A673 (cell line): ENCODE data around the gene SNAP25. TPM values are rescaled to one million over a fixed set of nuclear protein-coding genes. Genes with fewer than 3 reads are reported as not detected.

Experiments used
- BruUV-seq: library from RNA; stranded (reverse); fragments of 400-500 nt; replicated peaks from 2 replicates; lab custom pipeline; 2021; lab: Mats Ljungman, UMichigan
- CTCF ChIA-PET: fragments of 300-600 bp; sonication (Branson Sonifier 250); formaldehyde crosslinking; loops from one replicate; lab custom pipeline; 2022; ENCODE audit warnings: antibody characterized with exemption; lab: Charles Lee
- POLR2A ChIA-PET: fragments of 300-600 bp; sonication (Branson Sonifier 250); formaldehyde crosslinking; loops from one replicate; lab custom pipeline; 2022; ENCODE audit warnings: antibody characterized with exemption; ENCODE audit not compliant: low non-redundant PET; lab: Charles Lee
- DNase-seq: peaks from one replicate; pipeline ENCODE4 v3.0.0-alpha.2; 2015; ENCODE audit warnings: low spot score
- H3K27ac ChIP-seq: fragments of 200-600 bp; sonication (generic); 2 replicates; pipeline ENCODE4 v1.5.1; 2016; ENCODE audit warnings: mixed run types, low read depth, mild to moderate bottlenecking, mixed read lengths, antibody characterized with exemption, low read length; ENCODE audit not compliant: poor library complexity, severe bottlenecking
- H3K27me3 ChIP-seq: fragments of 200-600 bp; sonication (generic); replicated peaks from 2 replicates; pipeline ENCODE4 v1.6.1; 2017; ENCODE audit warnings: mixed run types, low read depth, mild to moderate bottlenecking, mixed read lengths, antibody characterized with exemption, low read length; ENCODE audit not compliant: insufficient read depth, poor library complexity
- H3K36me3 ChIP-seq: fragments of 200-600 bp; sonication (generic); 2 replicates; pipeline ENCODE4 v1.6.1; 2016; ENCODE audit warnings: mixed run types, mild to moderate bottlenecking, mixed read lengths, antibody characterized with exemption, low read length; ENCODE audit not compliant: insufficient read depth, poor library complexity, severe bottlenecking
- H3K4me1 ChIP-seq: fragments of 200-600 bp; sonication (generic); 2 replicates; pipeline ENCODE4 v1.6.1; 2017; ENCODE audit warnings: mixed run types, mild to moderate bottlenecking, mixed read lengths, antibody characterized with exemption, low read length; ENCODE audit not compliant: insufficient read depth, poor library complexity, severe bottlenecking
- H3K4me3 ChIP-seq: fragments of 200-600 bp; sonication (generic); 2 replicates; pipeline ENCODE4 v1.5.1; 2016; ENCODE audit warnings: low read depth, mixed run types, mild to moderate bottlenecking, mixed read lengths, low read length; ENCODE audit not compliant: poor library complexity, severe bottlenecking
- H3K9me3 ChIP-seq: fragments of 200-600 bp; sonication (generic); 2 replicates; pipeline ENCODE4 v1.6.1; 2016; ENCODE audit warnings: mixed run types, low read depth, mild to moderate bottlenecking, mixed read lengths, antibody characterized with exemption, low read length; ENCODE audit not compliant: poor library complexity, severe bottlenecking
- EZH2 ChIP-seq: fragments of 200-600 bp; sonication (generic); IDR thresholded peaks from 2 replicates; pipeline ENCODE4 v1.6.1; 2017; ENCODE audit warnings: borderline replicate concordance, low read depth, mild to moderate bottlenecking, mixed read lengths, antibody characterized with exemption, low read length; ENCODE audit not compliant: poor library complexity, severe bottlenecking
- intact Hi-C: fragments of 100-400 bp; cut with micrococcal nuclease; formaldehyde crosslinking; loops from one replicate; pipeline ENCODE4 v1.10.0; 2022; ENCODE audit not compliant: unreplicated experiment
- total RNA-seq: library from RNA; stranded (reverse); gene quantifications from 2 replicates; pipeline ENCODE4 v1.2.3, GENCODE V29; 2021
- TF ChIP-seq, protein P1 (sequence below): fragments of 300-800, 200-600 bp; sonication (generic); conservative IDR thresholded peaks from 2 replicates; pipeline ENCODE4 v1.5.1; 2017; ENCODE audit warnings: low read depth, mild to moderate bottlenecking, antibody characterized with exemption, low read length, moderate library complexity, mixed read lengths

SNAP25 gene
- total RNA-seq, 1 experiment from 2014 or later = 5.8 TPM

DNA sequence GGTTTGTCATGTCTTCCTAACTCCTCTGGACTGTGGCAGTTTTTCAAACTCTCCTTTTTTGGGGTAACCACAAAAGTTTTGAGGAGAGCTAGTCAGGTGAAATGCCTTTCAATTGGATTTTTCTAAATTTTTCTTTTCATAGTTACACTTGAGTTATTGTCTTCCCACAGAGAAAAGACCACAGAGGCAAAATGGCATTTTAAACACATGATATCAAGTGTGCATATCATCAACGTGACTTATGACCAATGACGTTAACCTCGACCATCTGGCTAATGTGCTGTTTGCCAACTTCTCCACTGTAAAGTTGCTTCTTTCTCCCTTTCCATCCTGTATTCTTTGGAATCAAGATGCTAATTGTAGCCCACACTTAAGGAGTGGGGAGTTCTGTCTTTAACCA, 41.3 kb upstream of the SNAP25 start:
- Histone ChIP-seq H3K27me3 (no peaks in the 10 kb centered on the region), H3K4me1 (peaks cover 4% of the 10 kb centered on the region), H3K27ac (no peak overlapping the region), H3K9me3 (no peaks in the 10 kb centered on the region), H3K36me3 (no peaks in the 10 kb centered on the region), H3K4me3 (no peak overlapping the region)
- DNase-seq = no peak
- intact Hi-C loops = no loop called here
- POLR2A ChIA-PET = no interaction called here
- no peak for TF ChIP-seq EZH2
- TF ChIP-seq, protein P1, sequence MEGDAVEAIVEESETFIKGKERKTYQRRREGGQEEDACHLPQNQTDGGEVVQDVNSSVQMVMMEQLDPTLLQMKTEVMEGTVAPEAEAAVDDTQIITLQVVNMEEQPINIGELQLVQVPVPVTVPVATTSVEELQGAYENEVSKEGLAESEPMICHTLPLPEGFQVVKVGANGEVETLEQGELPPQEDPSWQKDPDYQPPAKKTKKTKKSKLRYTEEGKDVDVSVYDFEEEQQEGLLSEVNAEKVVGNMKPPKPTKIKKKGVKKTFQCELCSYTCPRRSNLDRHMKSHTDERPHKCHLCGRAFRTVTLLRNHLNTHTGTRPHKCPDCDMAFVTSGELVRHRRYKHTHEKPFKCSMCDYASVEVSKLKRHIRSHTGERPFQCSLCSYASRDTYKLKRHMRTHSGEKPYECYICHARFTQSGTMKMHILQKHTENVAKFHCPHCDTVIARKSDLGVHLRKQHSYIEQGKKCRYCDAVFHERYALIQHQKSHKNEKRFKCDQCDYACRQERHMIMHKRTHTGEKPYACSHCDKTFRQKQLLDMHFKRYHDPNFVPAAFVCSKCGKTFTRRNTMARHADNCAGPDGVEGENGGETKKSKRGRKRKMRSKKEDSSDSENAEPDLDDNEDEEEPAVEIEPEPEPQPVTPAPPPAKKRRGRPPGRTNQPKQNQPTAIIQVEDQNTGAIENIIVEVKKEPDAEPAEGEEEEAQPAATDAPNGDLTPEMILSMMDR = no peak
- no TSS peak for BruUV-seq
- CTCF ChIA-PET = no interaction called here

DNA sequence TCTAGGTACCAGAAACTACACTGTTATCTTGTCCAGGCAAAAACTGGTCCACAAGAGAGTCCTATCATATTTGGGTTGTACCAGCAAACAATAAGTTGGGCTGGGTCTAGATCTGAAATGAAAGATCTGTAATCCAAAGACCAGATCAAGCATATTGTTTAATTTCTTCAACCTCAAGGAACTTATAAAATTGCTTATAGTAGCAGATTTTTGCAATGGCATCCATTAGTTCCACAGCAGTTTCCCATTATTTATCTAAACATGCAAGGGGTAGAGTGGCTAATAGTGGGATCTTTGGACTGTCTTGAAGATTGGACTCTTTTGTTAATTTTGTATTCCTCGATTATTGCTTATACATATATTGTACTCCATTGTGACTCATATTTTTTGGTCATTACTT, 40.5 kb upstream of the SNAP25 start:
- no peaks in the 10 kb centered on the region for H3K27me3 ChIP-seq
- intact Hi-C loops = no loop called here
- DNase-seq = no peak
- H3K36me3 ChIP-seq = no peaks in the 10 kb centered on the region
- no peak overlapping the region for H3K27ac ChIP-seq
- H3K4me1 ChIP-seq = no peaks in the 10 kb centered on the region
- no peak overlapping the region for H3K4me3 ChIP-seq
- H3K9me3 ChIP-seq = no peaks in the 10 kb centered on the region
- ChIA-PET POLR2A (no interaction called here), CTCF (no interaction called here)
- BruUV-seq = no TSS peak
- no peak for TF ChIP-seq EZH2
- TF ChIP-seq, protein P1 = no peak

DNA sequence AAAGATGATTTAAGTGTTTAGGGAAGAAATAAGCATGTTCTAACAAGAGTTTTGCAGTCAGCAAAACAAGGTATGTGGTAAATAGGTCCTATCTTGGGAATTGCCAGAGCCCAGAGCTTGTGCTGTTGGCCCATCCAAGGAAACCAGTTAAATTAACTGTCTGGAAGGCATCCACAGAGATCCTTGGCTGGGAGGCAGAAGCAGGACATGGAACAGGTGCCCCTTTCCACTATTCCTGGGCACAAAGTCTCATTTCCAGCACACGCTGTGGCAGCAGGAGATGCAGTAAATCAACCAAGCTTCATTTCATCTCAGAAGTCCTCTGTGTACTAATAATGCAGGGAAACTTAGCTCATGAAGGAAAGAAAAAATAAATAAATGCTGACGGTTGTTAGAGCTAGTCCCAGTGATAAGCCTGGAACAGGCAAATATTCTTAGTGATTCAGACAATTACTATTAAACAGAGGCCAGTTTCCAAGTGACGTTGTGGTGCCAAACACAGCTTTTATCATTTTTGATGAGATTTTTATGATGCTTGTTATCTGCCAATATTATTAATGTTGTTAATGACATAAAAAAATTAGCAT, 39.8 kb upstream of the SNAP25 start:
- no peaks in the 10 kb centered on the region for H3K9me3 ChIP-seq
- no peak for DNase-seq
- no TSS peak for BruUV-seq
- H3K27ac ChIP-seq = no peak overlapping the region
- intact Hi-C loops = no loop called here
- no peaks in the 10 kb centered on the region for H3K36me3 ChIP-seq
- no peak overlapping the region for H3K4me3 ChIP-seq
- CTCF ChIA-PET = interaction anchor here (0.6 to 1.0 kb wide), 2 partner anchors 84 to 86 kb away, joined by 3 to 4 read pairs; no protein-coding TSS in a partner anchor
- no peaks in the 10 kb centered on the region for H3K27me3 ChIP-seq
- TF ChIP-seq, protein P1 = no peak
- TF ChIP-seq EZH2 = no peak
- POLR2A ChIA-PET = no interaction called here
- no peaks in the 10 kb centered on the region for H3K4me1 ChIP-seq
